Testis (tissue), 3 donors: ENCODE data around the gene TRAF2. TPM values are rescaled to one million over a fixed set of nuclear protein-coding genes. Genes with fewer than 3 reads are reported as not detected.

Experiments used
- DNase-seq: peaks from one replicate; pipeline ENCODE4 v3.0.0-alpha.2; 2019
- H3K27ac ChIP-seq, 2 donors: fragments of 200-600 bp; sonication (generic); one replicate each; pipeline ENCODE4 v1.5.1; 2019
- H3K27me3 ChIP-seq: fragments of 200-600 bp; sonication (generic); one replicate; pipeline ENCODE4 v1.5.1; 2019
- H3K36me3 ChIP-seq: fragments of 200-600 bp; sonication (generic); one replicate; pipeline ENCODE4 v1.5.1; 2017; ENCODE audit warnings: low read depth; ENCODE audit errors: missing control alignments
- H3K4me1 ChIP-seq: fragments of 200-600 bp; sonication (generic); one replicate; pipeline ENCODE4 v1.5.1; 2019
- H3K4me3 ChIP-seq, 2 donors: fragments of 200-600 bp; sonication (generic); one replicate each; pipeline ENCODE4 v1.5.1; 2017 to 2019
- H3K9me3 ChIP-seq: fragments of 200-600 bp; sonication (generic); one replicate; pipeline ENCODE4 v1.5.1; 2017
- POLR2A ChIP-seq: fragments of 450-650 bp; IDR thresholded peaks from one replicate; pipeline ENCODE4 v1.6.1; 2017; ENCODE audit warnings: antibody characterized with exemption, mild to moderate bottlenecking, moderate library complexity
- WGBS, 2 donors: methylation state at CpG; one replicate each; pipeline ENCODE4 v1.1.5; 2018; 5-methylcytosine and 5-hydroxymethylcytosine counted together
- intact Hi-C: fragments of 100-400 bp; cut with DNase I; formaldehyde crosslinking; loops from one replicate; pipeline ENCODE4 v1.15.1; 2023; ENCODE audit warnings: low total_unique reads
- polyA plus RNA-seq: library from polyadenylated mRNA; stranded (reverse); fragments of 350-450 nt; fragmentation: Illumina TruSeq; extraction: RNeasy Lipid Tissue Mini Kit (QIAGEN cat#74804); gene quantifications from one replicate; pipeline ENCODE4 v1.2.3, GENCODE V29; 2014; ENCODE audit warnings: low read depth, low replicate concordance; ENCODE audit not compliant: insufficient read depth
- total RNA-seq, 2 donors: library from RNA; depleted of rRNA; stranded (reverse); fragments of >200 nt; gene quantifications; one replicate each; pipeline ENCODE4 v1.2.3, GENCODE V29; 2016
- TF ChIP-seq, protein P1 (sequence below), 3 experiments: fragments of 450-650 bp in 2 of 3; fragments of 200-600 bp in 1 of 3; sonication (generic) in 1 of 3; IDR thresholded peaks; one replicate each; pipeline ENCODE4 v1.5.1; 2016 to 2019; ENCODE audit warnings: antibody characterized with exemption in 3 of 3, mild to moderate bottlenecking in 2 of 3, moderate library complexity in 1 of 3

The TRAF2 gene
- total and polyA plus RNA-seq, 3 donors from 2014 or later: 21.9 to 32.9 (median 23.7) TPM

- Histone ChIP-seq H3K4me1 (peaks cover 15% of the 10 kb centered on the region), H3K27ac (no peak overlapping the region), H3K4me3 (no peak overlapping the region), H3K9me3 (no peaks in the 10 kb centered on the region), H3K27me3 (no peaks in the 10 kb centered on the region), H3K36me3 (no peaks in the 10 kb centered on the region)
- intact Hi-C loops: no loop called here
- WGBS, 2 donors: 87 to 88% methylated on average over 13 to 33 of the region's 33 CpGs
- TF ChIP-seq, protein P1, sequence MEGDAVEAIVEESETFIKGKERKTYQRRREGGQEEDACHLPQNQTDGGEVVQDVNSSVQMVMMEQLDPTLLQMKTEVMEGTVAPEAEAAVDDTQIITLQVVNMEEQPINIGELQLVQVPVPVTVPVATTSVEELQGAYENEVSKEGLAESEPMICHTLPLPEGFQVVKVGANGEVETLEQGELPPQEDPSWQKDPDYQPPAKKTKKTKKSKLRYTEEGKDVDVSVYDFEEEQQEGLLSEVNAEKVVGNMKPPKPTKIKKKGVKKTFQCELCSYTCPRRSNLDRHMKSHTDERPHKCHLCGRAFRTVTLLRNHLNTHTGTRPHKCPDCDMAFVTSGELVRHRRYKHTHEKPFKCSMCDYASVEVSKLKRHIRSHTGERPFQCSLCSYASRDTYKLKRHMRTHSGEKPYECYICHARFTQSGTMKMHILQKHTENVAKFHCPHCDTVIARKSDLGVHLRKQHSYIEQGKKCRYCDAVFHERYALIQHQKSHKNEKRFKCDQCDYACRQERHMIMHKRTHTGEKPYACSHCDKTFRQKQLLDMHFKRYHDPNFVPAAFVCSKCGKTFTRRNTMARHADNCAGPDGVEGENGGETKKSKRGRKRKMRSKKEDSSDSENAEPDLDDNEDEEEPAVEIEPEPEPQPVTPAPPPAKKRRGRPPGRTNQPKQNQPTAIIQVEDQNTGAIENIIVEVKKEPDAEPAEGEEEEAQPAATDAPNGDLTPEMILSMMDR (IDR thresholded peaks at IDR 0.05): no peak
- no peak for TF ChIP-seq POLR2A
- no peak for DNase-seq
These were observed 39.3 kb downstream of the TRAF2 start for GRCh38 chr9:136925414-136926153.

GRCh38 chr9:136926154-136926704 lies 39.9 kb downstream of the TRAF2 start:
- peaks cover 12% of the 10 kb centered on the region for H3K4me1 ChIP-seq
- 79 to 84% methylated on average over 5 to 9 of the region's 9 CpGs for WGBS, 2 donors

DNA sequence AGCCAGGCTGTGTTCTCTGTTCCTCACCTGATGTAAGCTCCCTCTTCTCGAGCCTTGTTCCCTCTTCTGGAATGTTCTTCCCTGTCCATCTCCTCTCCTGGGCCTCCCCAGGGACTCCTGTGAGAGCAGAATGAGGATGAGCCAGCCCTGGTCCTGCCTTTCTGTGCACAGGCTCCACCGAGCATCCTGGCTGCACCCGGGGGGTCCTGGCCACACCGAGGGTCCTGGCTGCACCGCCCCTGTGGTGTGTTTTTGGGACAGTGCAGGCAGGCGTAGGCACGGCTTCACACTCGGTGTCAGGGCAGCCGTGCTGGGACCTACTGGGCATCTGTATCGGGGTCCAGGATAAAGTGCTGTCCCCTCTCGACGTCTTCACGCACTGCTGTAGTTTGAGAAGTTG lies 40.4 kb downstream of the TRAF2 start:
- H3K4me3 ChIP-seq: no peak overlapping the region
- no peaks in the 10 kb centered on the region for H3K9me3 ChIP-seq
- 83 to 96% methylated on average over 13 of the region's 13 CpGs for WGBS, 2 donors
- DNase-seq: no peak
- peaks cover 7% of the 10 kb centered on the region for H3K4me1 ChIP-seq
- intact Hi-C loops: no loop called here
- H3K27ac ChIP-seq: no peak overlapping the region
- no peaks in the 10 kb centered on the region for H3K36me3 ChIP-seq
- no peak for TF ChIP-seq POLR2A
- TF ChIP-seq, protein P1 (IDR thresholded peaks at IDR 0.05): no peak
- H3K27me3 ChIP-seq: no peaks in the 10 kb centered on the region

More at GRCh38 chr9:136926154-136926704, 39.9 kb downstream of the TRAF2 start:
- H3K9me3 ChIP-seq: no peaks in the 10 kb centered on the region
- no peaks in the 10 kb centered on the region for H3K36me3 ChIP-seq
- H3K27ac ChIP-seq: no peak overlapping the region
- H3K27me3 ChIP-seq: no peaks in the 10 kb centered on the region
- no peak for DNase-seq
- H3K4me3 ChIP-seq: no peak overlapping the region
- intact Hi-C loops: no loop called here
- TF ChIP-seq, protein P1 (IDR thresholded peaks at IDR 0.05): no peak
- no peak for TF ChIP-seq POLR2A

DNA sequence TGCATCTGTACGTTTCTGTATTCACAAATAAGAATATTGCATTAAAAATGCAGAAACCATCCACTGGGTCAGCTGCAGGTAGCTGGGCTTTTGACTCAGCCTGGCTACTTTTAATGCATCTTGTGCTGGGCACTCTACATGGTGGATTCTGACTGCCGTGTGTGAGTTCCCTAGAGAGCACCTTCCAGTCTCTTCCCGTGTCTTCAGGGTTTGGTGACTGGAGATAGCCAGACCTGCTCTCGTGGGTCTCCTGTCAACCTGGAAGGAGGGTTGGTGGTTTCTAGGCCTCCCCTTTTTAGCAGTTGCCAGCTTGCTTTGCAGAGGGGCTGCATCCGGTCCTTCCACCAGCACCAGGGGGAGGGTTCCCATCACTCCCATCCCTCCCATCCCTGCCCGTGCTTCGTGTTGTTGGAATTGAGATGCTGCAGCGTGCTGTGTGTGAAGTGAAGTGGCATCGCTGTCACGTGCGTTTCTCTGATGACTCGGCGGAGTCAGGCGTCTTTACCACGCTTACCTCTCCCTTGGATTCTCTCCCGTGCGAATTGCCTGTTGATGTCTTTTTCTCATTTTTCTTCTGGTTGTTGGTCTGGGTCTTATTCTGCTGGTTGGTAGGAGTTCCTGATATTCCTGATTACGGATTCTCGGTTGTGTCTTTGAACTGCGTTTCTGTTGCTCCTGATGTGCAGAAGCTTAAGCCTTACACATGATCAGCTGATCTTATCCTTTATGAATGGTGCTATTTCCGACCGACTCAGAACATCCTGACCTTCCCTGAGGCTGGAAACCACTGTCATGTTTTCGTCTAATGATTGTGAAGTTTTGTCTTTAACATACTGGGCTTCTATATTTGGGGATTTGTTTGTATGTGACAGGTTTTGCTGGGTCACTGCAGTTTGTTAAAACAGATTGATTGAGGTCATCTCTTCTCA lies 41.3 kb downstream of the TRAF2 start:
- Histone ChIP-seq H3K4me1 (no peaks in the 10 kb centered on the region), H3K36me3 (no peaks in the 10 kb centered on the region), H3K27ac (no peak overlapping the region), H3K27me3 (no peaks in the 10 kb centered on the region), H3K9me3 (no peaks in the 10 kb centered on the region), H3K4me3 (no peak overlapping the region)
- TF ChIP-seq, protein P1 (IDR thresholded peaks at IDR 0.05): no peak
- no peak for TF ChIP-seq POLR2A
- DNase-seq: no peak
- 82 to 85% methylated on average over 23 of the region's 23 CpGs for WGBS, 2 donors
- intact Hi-C loops: no loop called here
